ENCODE results near the gene CCDC28B.

- TF ChIP-seq YY1 (IDR thresholded peaks at IDR 0.05; ENCODE audit: insufficient read depth, insufficient read length) (no peak), ZNF274 (IDR thresholded peaks at IDR 0.05; ENCODE audit: low read depth, low read length) (no peak)
Observed at GRCh38 chr1:32228771-32229170, 28.4 kb downstream of the CCDC28B start.

Measured in NT2/D1 (cell line).